ENCODE results near the gene KCNMA1.

DNA sequence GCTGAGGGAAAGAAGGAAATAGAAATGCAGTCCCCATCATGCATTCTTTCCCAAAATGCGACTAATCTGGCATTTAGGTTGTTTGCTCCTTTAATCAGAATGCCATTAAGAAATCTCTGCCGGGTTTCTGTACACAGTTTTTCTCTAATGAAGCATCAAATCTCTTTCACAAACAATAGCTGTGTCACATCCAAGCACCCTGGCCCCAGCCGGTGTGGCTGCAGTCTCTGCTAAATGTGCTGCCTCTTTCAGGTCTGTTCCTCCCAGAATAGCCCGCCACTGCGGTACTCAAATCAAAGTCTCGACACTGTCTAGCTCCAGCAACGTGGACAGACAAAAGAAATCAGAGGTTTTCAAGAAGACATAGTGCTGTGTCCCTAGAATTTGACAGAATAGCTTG, 343.8 kb downstream of the KCNMA1 start:
- TF ChIP-seq CTCF (IDR thresholded peaks at IDR 0.05) (no peak), EP300 (IDR thresholded peaks at IDR 0.05) (no peak), POLR2AphosphoS5 (IDR thresholded peaks at IDR 0.05) (no peak), POLR2A (IDR thresholded peaks at IDR 0.05; ENCODE audit: low read depth) (no peak)
